DMS153 treated with DMSO at 0.1 percent for 48 hours (cell line): Measurements from ENCODE around the gene CDKN3.
"Not testable (repeated sequence)": the region's sequence is repeated elsewhere in the genome, so short reads cannot be mapped to it uniquely, and the experiment has no call there.

Experiments
- DNase-seq: peaks from one replicate; lab custom pipeline; 2025; ENCODE audit not compliant: unreplicated experiment; lab: John Stamatoyannopoulos, UW

Gene CDKN3

DNA sequence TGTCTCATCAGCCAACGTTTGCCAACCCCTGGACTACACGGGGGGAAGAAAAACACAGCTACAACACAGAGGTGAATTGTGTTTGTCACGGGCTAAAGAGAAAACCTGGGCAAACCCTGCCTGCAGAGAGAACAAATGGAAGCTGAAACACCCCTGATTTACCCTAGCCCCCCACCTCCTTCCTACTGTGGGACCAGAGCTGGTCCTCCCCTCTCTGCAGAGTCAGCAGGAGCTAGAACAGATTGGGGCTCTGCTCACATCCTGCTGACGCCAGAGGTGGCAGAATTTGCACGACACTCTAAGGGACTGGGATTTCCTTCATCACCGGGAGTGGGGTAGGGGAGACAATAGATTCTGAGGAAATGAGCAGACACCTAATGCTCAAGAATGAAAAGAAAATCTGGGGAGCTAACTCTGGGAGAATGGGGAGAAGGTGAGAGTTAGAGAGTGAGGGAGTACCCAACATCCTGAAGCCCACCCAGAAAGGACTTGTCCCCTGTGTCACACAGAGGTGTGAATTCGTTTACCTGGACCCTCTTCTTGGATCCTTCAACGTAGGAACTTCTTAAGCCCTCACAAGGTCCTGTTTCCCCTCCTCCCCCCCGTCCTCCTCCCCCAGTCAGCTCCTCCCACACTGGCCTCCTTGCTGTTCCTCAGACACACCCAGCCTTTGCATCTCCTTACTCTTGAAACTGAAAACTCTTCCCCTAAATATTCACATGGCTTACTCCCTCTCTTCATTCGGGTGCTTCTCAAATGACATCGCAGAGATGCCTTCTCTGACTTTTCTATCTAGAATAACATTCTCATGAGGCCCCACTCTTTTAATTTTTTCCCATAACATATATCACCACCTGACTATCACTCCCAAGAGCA is 26.2 kb upstream of the CDKN3 start:
- no peak for DNase-seq

DNA sequence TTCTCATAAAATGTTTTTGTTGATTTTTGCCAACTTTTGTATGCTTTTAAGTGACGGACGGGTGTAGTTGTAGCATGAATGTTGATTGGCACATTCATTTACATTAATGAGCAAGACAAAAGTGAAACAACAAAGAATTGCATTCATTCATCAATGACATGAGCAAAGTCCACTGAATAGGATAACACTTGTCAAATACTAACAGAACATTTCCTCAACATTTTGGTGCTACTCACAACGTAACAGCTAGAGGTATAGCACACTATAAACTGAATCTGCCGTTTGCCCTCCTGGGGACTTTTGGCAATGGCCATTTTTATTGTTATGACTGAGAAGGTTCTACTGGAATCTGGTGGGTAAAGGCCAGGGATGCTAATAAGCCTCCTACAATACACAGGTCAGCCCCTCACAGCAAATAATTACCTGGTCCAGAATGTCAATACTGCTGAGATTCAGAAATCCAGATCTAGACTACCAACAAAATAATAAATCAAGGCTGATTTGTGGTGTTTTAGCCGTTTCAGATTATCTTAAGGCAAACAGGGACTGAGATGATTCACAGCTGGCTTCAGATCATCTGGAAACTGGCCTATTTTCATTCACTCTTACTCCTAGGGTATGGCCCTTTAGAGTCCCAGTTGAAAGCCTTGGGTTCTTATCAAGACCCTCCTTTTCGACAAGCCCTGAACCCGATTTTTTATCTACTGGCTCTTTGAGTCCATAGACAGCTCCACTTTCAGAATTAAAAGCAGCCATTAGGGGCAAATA is 22.5 kb upstream of the CDKN3 start:
- no peak for DNase-seq

DNA sequence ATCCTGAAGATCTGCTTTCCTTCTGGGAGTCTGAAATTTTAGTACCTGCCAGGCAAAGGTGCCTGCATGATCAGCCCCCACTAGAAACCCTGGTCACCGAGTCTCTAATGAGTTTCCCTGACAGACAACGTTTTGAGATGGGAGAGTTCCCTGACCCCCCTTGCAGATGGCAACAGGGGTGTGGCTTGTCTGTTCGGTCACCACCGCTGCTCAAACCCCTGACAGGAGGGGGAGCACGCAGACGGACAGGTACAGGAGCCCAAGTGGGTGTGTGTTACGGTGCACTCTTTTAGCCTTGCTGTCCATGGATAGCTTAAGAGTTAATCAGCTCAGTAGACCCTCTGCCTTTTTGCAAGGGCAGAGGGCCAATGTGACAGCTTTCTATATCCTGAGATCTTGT is 19.3 kb upstream of the CDKN3 start:
- no peak for DNase-seq

DNA sequence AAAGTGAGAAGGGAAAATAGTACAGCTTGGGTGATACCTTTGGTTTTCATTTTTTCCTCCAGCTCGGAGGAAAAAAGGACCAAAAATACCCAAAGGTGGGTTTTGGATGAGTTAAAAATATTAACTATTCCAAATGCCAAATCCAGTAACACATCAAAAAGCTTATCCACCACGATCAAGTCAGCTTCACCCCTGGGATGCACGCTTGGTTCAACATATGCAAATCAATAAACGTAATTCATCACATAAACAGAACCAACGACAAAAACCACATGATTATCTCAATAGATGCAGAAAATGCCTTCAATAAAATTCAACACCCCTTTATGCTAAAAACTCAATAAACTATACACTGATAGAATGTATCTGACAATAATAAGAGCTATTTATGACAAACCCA is 17.9 kb upstream of the CDKN3 start:
- not testable (repeated sequence) for DNase-seq

DNA sequence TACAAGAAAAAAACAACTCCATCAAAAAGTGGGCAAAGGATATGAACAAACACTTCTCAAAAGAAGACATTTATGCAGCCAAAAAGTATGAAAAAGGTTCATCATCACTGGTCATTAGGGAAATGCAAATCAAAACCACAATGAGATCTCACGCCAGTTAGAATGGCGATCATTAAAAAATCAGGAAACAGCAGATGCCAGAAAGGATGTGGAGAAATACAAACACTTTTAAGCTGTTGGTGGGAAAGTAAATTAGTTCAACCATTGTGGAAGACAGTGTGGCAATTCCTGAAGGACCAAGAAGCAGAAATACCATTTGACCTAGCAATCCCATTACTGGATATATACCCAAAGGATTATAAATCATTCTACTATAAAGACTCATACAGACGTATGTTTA is 16.2 kb upstream of the CDKN3 start:
- not testable (repeated sequence) for DNase-seq

DNA sequence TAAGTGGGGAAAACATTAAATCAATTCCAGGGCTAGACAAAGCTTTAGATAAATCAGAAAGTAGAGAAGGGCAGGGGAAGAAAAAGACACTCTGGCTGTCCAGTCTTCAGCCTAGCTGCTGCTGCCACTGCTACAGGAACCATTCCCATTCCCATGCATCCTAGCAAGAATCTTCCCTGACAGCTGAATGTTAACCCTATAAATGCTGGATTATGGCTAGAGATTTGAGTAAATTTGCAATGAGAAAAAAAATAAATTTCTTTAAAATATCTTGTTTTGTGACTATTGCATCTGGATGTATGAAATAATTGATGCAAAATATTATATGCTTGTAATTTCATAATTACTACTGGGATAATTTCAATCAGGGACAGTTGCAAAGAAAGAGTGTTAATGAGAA is 15.0 kb upstream of the CDKN3 start:
- DNase-seq = no peak

DNA sequence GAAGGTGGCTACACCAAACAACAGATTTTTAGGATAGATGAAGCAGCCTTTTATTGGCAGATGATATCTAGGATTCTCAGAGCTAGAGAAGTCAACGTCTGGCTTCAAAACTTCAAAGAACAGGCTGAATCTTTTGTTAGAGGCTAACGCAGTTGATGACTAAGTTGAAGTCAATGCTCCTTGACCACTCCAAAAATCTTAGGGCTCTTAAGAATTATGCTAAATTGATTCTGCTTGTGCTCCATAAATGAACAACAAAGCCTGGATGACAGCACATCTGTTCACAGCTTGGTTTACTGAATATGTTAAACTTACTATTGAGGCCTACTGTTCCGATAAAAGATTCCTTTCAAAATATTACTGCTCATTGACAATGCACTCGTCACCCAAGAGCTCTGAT is 13.0 kb upstream of the CDKN3 start:
- no peak for DNase-seq

DNA sequence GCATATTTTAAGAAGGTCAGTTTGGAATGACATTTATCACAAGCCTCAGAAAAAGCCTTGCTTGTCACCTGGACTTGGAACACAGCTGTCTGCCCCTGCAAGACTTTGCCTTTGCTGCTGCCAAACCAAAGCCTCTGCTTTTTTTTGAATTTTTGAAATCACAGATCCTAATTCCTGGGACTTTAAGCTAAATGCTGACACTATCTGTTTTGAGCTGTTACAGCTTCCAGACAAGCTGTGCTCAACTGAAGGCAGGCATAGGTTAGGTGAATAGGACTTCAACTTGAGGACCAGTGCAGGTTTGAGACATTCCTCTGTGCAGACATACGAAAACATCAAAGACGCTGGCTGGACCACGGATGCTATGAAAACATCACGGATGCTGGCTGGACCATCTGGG is 11.3 kb upstream of the CDKN3 start:
- DNase-seq = no peak

DNA sequence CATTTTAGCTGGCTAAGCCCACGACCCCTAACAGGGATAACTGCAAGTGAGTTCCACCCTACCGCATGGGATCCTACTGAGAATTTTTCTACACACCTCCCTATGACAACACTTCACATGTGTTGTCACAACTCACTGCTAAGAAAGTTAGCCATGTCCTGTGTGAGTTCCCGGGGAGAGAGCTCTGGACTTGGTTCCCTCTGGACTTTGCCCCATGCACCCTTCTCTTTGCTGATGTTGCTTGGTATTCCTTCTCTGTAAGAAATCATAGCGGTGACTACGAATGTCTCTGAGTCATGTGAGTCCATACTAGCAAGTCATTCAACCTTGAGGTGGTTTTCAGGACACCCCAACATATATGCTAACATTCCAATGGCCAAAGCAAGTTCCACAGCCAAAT is 9.5 kb upstream of the CDKN3 start:
- DNase-seq = no peak

DNA sequence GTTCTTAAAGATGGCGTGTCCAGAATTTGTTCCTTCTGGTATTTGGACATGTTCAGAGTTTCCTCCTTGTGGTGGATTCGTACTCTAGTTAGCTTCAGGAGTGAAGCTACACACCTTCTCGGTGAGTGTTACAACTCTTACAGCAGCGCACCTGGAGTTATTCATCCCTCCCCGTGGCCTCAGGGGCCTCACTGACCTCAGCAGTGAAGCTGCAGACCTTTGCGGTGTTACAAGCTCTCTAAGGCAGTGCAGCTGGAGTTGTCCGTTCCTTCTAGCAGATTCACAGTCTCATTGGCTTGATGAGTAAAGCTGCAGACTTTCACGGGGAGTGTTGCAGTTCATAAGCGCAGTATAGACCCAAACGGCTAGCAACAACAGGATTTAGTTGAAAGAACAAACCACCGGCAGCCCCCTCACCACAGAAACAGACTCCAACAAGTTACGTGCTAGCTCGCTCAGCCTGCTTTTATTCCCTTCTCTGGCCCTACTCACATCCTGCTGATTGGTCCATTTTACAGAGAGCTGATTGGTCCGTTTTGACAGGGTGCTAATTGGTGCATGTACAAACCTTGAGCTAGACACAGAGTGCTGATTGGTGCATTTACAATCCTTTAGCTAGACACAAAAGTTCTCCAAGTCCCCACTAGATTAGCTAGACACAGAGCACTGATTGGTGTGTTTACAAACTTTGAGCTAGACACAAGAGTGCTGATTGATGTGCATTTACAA is 4.5 kb upstream of the CDKN3 start:
- no peak for DNase-seq

DNA sequence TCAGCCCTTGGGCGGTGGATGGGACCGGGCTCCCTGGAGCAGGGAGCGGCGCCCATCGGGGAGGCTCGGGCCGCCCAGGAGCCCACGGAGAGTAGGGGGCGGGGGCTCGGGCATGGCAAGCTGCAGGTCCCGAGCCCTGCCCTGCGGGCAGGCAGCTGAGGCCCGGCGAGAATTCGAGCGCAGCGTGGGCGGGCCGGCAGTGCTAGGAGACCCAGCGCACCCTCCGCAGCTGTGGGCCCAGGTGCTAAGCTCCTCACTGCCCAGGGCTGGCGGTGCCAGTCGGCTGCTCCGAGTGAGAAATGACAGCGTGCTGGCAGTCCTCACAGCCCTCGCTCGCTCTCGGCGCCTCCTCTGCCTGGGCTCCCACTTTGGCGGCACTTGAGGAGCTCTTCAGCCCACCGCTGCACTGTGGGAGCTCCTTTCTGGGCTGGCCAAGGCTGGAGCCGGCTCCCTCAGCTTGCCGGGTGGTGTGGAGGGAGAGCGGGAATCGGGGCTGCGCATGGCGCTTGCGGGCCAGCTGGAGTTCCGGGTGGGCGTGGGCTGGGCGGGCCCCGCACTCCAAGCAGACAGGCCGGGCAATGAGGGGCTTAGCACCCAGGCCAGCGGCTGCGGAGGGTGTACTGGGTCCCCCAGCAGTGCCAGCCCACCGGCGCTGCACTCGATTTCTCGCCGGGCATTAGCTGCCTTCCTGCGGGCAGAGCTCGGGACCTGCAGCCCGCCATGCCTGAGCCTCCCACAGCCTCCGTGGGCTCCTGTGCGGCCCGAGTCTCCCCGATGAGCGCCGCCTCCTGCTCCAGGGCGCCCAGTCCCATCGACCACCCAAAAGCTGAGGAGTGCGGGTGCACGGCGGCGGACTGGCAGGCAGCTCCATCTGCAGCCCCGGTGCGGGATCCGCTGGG is 3.6 kb upstream of the CDKN3 start:
- not testable (repeated sequence) for DNase-seq

DNA sequence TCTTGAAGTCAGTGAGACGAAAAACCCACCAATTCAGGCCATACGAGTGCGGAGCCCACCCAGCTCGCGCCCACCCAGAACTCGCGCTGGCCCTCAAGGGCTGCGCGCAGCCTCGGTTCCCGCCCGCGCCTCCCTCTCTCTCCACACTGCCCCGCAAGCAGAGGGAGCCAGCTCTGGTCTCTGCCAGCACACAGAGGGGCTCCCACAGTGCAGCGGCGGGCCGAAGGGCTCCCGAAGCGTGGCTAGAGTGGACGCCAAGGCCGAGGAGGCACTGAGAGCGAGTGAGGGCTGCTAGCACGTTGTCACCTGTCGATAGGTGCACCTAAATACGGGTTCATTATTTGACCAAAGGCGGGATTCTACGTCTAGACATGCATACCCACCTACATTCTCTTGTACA is 2.2 kb upstream of the CDKN3 start:
- no peak for DNase-seq

DNA sequence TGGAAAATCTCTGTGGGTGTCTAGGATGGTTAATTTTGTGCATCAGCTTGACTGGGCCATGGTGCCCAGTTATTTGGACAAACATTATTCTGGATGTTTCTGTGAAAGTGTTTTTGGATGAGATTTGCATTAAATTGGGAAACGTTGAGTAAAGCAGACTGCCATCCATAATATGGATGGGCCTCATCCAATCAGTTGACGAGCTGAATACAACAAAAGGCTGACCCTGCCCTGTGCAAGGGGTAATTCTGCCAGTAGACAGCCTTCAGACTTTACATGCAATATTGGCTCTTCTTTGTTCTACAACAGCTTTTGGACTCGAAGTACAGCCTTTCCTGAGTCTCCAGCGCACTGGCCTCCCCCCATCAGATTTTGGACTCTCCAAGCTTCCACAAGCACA is 1.5 kb upstream of the CDKN3 start:
- DNase-seq = no peak

DNA sequence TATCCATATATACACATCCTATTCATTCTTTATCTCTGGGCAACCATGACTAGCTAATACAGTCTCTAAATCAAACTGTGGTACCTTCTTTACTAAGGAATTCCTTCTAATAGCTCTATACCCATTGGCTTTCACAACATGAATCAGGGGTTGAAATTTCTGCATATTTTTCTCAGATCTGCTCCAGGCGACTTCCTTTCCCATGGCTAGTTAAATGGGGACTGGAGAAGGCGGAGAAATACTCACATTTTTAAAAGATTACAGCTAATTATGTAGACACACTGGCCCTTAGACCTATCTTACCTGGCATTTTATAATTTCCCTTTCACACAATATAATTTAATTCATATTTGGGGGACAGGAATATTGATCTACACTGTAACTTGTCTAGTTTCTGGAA is 1.1 kb upstream of the CDKN3 start:
- no peak for DNase-seq

DNA sequence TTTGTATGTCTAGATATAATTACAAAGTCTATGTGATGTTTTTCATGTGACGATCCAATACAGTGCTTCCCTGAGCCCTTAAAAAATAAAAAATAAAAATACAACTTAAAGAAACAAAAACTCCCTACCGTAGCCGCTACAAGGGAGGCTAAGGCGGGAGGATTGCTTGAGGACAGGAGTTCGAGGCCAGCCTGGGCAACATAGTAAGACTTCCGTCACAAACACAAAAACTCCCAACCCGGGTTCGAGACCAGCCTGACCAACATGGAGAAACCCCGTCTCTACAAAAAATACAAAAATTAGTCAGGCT is 669 bp upstream of the CDKN3 start:
- no peak for DNase-seq

DNA sequence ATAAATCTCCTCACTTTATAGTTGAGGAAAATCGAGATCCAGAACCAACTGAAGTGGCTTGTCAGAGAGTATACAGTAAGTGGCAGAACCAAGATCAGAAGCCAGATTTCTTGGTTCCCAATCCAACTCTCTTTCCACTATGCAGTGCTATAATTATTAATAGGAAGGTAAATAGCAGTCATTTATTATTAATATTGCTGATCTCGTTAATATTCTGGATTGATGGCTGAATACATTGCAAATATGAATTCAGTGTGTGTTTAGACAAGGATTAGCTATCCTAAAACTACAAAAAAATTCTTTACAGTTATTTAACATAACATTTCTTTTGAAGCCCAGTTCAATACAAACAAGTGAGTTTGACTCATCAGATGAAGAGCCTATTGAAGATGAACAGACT is 2.8 kb downstream of the CDKN3 start:
- DNase-seq = no peak

DNA sequence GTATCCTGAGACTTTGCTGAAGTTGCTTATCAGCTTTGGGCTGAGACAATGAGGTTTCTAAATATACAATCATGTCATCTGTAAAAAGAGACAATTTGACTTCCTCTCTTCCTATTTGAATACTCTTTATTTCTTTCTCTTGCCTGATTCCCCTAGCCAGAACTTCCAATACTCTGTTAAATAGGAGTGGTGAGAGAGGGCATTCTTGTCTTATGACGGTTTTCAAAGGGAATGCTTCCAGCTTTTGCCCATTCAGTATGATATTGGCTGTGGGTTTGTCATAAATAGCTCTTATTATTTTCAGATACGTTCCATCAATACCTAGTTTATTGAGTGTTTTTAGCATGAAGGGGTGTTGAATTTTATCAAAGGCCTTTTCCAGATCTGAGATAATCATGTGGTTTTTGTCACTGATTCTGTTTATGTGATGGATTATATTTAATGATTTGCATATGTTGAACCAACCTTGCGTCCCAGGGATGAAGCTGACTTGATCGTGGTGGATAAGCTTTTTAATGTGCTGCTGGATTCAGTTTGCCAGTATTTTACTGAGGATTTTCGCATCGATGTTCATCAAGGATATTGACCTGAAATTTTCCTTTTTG is 6.7 kb downstream of the CDKN3 start:
- DNase-seq = not testable (repeated sequence)

DNA sequence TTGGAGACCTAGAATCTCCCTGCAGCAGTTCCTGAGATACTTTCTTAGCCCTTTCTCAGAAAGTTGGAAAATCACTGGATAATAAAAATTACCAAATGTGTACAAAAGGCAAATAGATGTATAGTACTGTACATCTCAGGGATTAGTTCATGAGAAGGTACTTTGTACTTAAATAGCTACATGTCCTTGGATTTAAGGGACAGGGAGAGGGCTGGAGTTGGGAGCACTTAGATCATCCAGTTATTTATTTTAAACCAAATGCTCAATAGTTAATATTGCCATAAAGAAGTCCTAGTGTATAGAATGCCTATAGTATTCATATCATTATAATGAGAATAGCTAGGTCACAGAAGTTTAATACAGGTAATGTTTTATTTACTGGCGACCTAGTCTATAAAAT is 13.4 kb downstream of the CDKN3 start:
- no peak for DNase-seq

DNA sequence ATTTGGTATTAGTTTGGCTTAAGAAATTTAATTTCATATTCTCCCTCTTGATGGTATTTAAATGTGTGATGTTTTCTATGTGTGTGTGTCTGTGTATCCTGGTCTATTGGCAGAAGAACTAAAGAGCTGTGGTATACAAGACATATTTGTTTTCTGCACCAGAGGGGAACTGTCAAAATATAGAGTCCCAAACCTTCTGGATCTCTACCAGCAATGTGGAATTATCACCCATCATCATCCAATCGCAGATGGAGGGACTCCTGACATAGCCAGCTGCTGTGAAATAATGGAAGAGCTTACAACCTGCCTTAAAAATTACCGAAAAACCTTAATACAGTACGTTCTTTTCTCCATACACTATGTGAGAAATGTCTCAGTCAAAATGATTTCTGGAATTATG is 14.6 kb downstream of the CDKN3 start:
- no peak for DNase-seq

DNA sequence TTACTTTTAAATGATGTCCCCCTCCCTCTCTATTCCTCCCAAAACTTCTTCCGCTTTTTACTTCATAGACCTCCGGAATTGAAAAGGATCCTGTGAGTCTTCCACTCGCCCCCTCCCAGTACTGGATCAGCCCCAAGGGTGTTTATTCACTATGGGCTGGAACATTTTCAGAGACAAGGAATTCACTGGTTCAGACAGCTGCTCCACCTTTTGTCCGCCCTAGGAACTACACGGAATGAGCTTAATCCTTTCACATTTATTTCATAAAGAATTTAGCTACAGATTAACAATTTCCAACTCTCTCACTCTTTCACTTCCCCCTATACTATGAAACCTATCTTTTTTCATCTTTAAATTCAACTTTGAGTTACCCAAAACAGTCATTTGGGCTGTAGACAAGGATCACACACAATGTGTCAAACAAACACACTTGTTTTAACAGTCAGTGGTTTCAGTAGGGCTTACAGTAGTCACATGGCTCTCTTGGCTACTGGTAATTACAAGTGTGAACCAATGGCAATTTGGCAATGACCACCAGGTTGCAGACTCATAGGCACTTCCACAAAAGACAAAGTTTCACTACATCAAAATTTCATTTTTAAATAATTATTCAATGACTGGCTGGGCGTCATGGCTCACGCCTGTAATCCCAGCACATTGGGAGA is 23.8 kb downstream of the CDKN3 start:
- no peak for DNase-seq
